PC-9 (cell line): ENCODE data around the gene NECTIN1.

Experiments
- EZH2 ChIP-seq: fragments of 200-600 bp; sonication (generic); IDR thresholded peaks from 2 replicates; pipeline ENCODE4 v1.8.0; 2017; ENCODE audit warnings: antibody characterized with exemption, low read depth
- TF ChIP-seq, protein P1 (sequence below): fragments of 200-600 bp; sonication (generic); conservative IDR thresholded peaks from 2 replicates; pipeline ENCODE4 v1.6.1; 2017; ENCODE audit warnings: mixed run types, antibody characterized with exemption, mild to moderate bottlenecking, moderate library complexity

DNA sequence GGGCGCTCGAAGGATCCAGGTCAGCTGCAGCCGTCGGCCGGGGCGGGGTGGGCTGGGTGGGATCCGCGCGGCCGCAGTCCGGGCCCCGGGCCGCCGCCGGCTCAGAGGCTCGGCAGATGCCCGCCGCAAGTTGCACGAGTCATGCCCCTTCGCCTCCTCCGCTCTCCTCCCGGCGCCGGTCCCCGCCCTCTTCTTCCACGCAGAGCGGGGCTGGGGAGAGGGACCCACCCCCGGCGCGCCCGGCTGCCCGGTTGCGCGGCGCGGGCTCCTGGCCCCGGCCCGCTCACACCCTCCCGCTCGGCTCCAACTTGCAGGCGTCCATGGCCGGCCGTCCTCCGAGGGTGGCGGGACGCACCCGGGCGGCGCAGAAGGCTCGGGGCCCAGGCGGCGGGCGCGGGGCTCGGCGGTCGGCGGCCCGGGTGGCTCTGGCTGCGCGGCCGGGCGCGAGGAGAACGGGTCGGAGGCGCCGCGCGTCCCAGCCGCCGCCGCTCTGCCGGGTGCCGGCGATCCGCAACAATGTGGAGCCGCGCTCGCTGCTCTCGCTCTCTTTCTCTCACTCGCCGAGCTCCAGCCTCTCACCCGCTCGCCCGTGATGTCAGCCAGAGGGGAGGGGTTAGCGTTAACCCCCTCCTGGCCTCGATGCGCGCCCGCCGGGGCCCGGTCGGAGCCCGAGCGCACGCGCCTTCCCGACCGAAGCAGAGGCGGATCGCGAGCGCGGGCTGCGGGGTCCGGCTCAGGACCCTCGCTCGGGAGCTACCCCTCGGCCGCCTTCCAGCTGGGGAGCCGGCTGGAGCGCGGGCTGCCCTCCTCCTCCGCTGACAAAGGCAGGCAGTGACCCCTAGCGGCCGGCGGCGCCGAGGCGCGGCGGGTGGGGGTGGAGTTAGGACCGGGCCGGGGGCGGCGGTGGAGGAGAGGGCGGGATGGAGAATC, at the start of gene NECTIN1:
- TF ChIP-seq, protein P1, sequence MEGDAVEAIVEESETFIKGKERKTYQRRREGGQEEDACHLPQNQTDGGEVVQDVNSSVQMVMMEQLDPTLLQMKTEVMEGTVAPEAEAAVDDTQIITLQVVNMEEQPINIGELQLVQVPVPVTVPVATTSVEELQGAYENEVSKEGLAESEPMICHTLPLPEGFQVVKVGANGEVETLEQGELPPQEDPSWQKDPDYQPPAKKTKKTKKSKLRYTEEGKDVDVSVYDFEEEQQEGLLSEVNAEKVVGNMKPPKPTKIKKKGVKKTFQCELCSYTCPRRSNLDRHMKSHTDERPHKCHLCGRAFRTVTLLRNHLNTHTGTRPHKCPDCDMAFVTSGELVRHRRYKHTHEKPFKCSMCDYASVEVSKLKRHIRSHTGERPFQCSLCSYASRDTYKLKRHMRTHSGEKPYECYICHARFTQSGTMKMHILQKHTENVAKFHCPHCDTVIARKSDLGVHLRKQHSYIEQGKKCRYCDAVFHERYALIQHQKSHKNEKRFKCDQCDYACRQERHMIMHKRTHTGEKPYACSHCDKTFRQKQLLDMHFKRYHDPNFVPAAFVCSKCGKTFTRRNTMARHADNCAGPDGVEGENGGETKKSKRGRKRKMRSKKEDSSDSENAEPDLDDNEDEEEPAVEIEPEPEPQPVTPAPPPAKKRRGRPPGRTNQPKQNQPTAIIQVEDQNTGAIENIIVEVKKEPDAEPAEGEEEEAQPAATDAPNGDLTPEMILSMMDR: peak; percentile 99
- no peak for TF ChIP-seq EZH2
